Neural cell (in vitro differentiated cells): Measurements from ENCODE around the gene FAM72B.
"Not testable (repeated sequence)": the region's sequence is repeated elsewhere in the genome, so short reads cannot be mapped to it uniquely, and the experiment has no call there.

ENCODE experiments used
- CTCF ChIP-seq: fragments of 450-650 bp; IDR thresholded peaks from 2 replicates; pipeline ENCODE4 v1.5.1; 2014; ENCODE audit warnings: antibody characterized with exemption, mild to moderate bottlenecking, moderate library complexity; ENCODE audit not compliant: poor library complexity, severe bottlenecking
- EP300 ChIP-seq: fragments of 450-650 bp; conservative IDR thresholded peaks from 2 replicates; pipeline ENCODE4 v1.6.1; 2014; ENCODE audit warnings: antibody characterized with exemption, mild to moderate bottlenecking, moderate library complexity; ENCODE audit not compliant: poor library complexity, severe bottlenecking
- EZH2 ChIP-seq: fragments of 200-600, 300-800 bp; shearing (Covaris generic), sonication (generic); IDR thresholded peaks from 2 replicates; pipeline ENCODE4 v1.6.1; 2014; ENCODE audit warnings: antibody characterized with exemption, low read length, borderline replicate concordance, mild to moderate bottlenecking; ENCODE audit not compliant: insufficient read depth, poor library complexity, severe bottlenecking
- MXI1 ChIP-seq: fragments of 450-650 bp; conservative IDR thresholded peaks from 2 replicates; pipeline ENCODE4 v1.6.1; 2014; ENCODE audit warnings: antibody characterized with exemption, mild to moderate bottlenecking; ENCODE audit not compliant: poor library complexity, severe bottlenecking
- POLR2AphosphoS5 ChIP-seq: IDR thresholded peaks from 2 replicates; pipeline ENCODE4 v1.6.1; 2012
- RAD21 ChIP-seq: fragments of 450-650 bp; conservative IDR thresholded peaks from 2 replicates; pipeline ENCODE4 v1.6.1; 2014; ENCODE audit warnings: antibody characterized with exemption, mild to moderate bottlenecking, moderate library complexity
- REST ChIP-seq: IDR thresholded peaks from 2 replicates; pipeline ENCODE4 v1.6.1; 2012; ENCODE audit warnings: borderline replicate concordance
- SMC3 ChIP-seq: fragments of 450-650 bp; conservative IDR thresholded peaks from 2 replicates; pipeline ENCODE4 v1.6.1; 2014; ENCODE audit warnings: antibody characterized with exemption, mild to moderate bottlenecking, moderate library complexity; ENCODE audit not compliant: poor library complexity
- TAF1 ChIP-seq: IDR thresholded peaks from 2 replicates; pipeline ENCODE4 v1.6.1; 2012; ENCODE audit warnings: low read depth

DNA sequence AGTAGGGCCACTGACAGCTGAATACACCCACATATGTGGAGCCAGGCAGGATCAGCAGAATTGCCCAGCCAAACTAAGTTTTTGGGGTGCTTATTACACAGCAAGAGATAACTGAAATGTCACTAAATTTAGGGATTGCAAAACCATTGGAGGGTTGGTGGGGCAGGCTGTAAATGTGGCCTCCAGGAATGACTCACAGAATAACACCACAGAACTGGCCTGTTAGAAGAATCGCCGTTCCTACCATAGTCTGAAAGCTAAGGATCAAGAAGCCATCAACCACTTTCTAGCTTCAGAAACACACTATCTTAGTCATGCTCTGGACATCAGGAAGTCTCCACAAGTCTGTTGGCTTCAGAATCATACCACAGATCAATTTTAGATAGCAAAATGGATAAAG lies 24.0 kb downstream of the FAM72B start:
- not testable (repeated sequence) for TF ChIP-seq CTCF, TAF1, EZH2, POLR2AphosphoS5, REST, RAD21, EP300, SMC3, MXI1
